NCI-H748 treated with DMSO at 0.1 percent for 48 hours (cell line): ENCODE measurements around the gene DNLZ.

Source experiments
- DNase-seq: peaks from one replicate; lab custom pipeline; 2025; lab: John Stamatoyannopoulos, UW

DNLZ gene

GRCh38 chr9:136343121-136343883 lies 20.2 kb downstream of the DNLZ start:
- DNase-seq, result no peak

DNA sequence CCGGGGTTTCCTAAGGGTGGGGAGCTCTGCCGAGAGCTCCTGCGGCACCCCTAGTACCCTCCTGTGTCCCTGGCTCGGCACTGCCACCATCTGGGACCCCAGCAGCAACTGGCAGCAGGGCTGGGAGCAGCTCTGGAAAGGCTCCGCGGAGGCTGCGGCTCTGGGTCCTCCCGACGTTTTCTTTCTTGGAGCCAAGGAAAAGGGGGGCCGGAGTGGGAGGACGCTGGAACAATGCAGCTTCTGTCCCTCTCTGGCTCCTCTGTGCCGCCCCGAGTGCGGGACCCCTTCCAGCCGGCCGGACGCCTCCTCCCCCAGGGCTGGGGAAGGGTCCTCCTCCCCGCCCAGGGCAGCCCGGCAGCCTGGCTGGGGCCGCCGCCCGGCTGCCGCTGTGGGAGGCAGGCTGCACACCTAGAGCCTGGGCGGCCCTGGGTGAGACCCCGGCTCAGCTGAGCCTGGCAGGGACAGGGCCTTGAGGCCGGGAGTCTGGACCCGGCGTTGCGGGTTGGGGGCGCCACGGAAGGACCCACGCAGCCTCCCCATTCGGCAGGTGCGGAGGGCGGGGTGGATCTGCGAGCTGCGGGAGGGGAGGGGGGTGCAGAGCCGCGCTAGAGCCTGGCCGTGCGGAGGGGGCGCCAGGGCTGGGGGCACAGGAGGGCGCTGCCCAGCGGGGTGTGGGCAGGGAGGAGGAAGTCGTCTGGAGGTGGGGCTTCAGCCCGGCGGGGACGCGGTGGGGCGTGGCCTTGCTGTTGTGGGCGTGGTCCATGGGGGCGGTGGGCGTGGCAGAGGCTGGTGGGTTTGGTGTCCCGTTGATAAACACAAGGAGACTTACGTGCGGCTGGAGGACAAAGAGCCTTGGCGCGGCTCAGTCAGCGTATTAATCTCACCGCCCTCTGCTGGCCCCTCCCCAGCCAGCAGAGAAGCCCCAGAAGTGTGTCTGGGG lies 21.1 kb downstream of the DNLZ start:
- DNase-seq, result peak; percentile 52

DNA sequence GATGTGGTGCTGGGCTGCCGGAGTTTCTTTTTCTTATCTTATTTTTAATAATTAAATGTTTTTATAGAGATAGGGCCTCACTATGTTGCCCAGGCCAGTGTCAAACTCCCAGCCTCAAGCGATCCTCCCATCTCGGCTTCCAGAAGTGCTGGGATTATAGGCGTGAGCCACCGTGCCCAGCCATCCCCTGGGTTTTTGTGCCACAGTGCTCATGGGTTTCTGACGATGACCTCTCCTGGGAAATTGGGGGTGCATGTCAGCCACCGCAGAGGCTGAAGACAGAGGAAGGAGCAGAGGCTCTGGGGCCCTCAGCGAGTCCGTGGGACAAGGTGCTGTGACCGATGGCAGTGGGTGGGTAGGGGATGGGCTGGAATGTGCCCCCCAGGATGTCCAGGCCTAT lies 21.8 kb downstream of the DNLZ start:
- no peak for DNase-seq

DNA sequence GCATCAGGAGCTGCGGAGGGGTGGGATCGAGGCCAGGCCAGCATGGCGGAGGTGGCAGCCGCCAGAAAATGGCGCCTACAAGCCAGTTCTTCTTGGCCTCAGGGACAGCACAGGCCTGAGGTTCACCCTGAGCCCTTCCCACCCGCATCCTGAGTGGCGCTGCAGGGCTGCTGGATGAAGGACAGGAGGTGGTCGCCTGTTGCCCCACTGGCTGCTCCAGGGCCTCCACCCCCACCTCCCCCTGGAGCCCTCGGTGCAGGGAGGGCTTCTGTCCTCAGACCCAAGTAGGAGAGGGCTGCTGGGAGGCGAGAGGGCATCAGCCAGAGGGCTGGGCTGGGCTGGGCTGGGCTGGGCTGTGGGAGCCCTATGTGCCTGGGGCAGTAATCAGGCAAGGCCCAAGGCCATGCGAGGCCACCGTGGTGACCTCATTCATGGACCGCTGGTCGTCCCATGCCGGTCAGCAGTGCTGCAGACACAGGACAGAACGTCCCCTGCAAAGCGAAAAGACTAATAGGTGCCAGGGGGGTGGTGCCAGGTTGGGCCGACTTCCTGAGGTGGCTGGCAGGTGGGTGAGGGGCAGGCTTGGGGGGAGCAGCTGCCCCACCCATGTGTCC lies 22.4 kb downstream of the DNLZ start:
- DNase-seq, result no peak

DNA sequence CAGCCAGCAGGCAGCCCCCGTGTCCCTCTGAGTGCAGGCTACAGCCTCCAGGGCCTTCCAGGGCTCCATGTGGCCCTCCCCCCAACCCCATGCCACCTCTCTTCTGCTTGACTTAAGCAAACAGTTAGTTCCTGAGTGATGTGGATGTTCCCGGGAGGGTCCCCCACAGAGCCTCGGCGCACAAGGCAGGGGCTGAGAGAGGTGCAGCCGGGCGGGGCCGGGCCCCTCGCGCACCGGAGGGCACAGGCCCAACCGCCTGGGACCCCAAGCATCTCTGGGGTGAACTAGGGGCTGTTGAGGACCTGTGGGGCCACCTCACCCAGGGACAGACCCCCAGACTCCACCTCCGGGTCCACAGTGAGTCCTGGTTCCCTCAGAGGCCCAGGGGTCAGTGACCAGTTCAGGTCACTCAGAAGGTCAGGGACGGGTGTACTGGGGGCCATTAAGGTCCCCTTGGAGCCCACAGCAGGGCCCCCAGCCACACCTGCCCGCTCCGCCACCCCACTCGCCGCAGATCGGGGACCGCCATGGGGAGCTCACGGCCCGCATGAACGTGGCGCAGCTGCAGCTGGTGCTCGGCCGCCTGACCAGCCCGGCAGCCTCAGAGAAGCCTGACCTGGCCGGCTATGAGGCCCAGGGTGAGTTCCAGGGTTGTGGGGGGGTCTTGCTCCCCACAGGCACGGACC lies 23.0 kb downstream of the DNLZ start:
- no peak for DNase-seq

GRCh38 chr9:136339958-136340310 lies 23.6 kb downstream of the DNLZ start:
- no peak for DNase-seq

GRCh38 chr9:136339173-136339957 lies 24.2 kb downstream of the DNLZ start:
- DNase-seq, result peak; percentile 26

DNA sequence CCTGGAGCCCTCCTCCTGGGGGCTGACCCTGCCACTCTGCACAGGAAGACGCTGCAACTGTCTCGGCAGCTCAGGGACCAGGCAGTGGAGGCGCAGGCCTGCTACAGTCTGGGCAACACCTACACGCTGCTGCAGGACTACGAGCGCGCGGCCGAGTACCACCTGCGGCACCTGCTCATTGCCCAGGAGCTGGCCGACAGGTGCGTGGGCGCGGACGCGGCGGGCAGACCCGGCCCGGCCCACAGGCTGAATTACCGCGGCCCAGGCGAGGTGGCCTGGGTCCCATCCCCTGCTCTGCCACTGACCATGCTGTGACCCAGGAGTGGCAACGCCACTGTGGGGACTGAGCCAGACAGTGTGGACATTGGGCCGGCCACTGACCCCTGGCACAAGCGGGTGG lies 25.0 kb downstream of the DNLZ start:
- DNase-seq, result no peak

DNA sequence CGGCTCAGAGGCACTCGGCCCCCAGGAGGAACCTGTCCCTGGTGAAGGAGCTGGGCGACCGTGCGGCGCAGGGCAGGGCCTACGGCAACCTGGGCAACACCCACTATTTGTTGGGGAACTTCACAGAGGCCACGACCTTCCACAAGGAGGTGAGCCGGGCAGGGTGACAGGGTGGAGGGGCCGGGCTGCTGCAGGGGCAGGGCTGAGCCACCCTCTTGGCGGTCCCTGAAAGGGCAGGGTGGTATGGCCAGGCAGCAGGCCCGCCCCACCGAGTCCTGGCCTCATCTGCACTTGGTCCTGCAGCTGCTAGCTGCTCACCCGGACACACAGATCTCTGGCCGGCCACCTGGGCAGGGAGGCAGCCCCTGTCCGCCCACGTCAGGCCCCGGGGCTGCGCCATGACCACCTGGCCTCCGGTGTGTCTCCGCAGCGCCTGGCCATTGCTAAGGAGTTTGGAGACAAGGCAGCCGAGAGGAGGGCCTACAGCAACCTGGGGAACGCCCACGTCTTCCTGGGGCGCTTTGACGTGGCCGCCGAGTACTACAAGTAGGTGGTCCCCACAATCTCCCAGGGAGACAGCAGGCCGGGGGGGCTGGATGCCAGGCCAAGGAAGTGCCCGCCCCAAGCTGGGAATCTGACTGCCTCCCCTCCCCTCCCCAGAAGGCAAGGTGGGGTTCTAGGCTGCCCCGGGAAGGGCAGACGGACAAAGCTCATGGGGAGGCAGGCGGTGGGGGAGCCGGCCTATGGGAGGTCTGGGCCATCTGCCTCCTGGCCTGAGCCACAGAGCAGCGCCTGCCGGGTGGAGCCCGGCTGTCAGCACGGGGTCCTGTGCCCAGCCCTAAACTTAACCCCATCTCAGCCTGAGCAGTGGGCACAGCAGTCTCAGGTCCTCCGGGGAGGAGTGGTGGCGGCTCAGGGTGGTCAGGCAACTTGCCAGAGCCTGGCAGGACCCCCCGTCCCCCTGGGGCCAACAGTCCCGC lies 25.8 kb downstream of the DNLZ start:
- no peak for DNase-seq

GRCh38 chr9:136336881-136337280 lies 26.7 kb downstream of the DNLZ start:
- DNase-seq, result no peak

DNA sequence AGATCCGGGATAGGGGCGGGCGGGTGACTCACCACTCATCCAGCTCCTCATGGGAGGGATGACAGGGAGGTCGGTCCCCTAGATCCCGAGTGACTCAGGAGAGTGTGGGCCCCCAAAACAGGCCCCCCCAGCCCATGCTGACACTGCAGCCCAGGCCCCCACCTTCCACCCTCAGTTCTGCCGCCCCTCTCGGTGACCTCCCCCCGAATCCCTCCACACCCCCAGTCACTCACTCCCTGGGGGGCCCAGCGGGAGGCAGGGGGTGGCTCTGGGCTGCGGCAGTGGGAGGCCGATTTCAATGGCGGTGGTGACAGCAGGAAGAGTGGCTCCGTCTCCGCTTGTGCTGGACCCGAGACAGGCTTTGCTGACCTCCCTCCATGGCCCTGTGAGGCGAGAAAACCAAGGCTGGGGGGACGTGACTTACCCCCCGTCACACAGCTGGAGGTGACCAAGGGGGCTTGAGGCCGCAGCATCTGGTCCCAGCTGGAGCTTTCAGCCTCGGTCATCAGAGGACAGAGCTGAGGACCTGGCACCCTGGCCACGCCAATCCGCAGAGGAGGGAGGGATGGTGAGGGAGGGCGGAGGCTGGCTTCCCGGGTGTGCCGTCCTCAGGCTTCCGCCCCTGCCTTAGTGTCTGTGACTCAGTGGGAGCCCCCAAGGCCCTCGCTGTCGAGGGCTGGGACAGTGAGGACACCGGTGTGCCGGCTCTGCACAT lies 27.2 kb downstream of the DNLZ start:
- DNase-seq, result no peak

GRCh38 chr9:136335296-136336155 lies 28.0 kb downstream of the DNLZ start:
- DNase-seq, result no peak

DNA sequence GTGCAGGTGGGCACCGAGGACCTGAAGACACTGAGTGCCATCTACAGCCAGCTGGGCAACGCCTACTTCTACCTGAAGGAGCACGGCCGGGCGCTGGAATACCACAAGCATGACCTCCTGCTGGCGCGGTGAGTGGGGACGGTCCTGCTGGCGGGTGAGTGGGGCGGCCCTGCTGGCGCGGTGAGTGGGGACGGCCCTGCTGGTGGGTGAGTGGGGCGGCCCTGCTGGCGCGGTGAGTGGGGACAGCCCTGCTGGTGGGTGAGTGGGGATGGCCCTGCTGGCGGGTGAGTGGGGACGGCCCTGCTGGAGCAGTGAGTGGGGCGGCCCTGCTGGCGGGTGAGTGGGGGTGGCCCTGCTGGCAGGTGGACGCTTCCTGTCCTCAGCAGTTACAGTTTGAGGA lies 29.0 kb downstream of the DNLZ start:
- DNase-seq, result no peak

GRCh38 chr9:136333486-136333885 lies 30.1 kb downstream of the DNLZ start:
- no peak for DNase-seq

DNA sequence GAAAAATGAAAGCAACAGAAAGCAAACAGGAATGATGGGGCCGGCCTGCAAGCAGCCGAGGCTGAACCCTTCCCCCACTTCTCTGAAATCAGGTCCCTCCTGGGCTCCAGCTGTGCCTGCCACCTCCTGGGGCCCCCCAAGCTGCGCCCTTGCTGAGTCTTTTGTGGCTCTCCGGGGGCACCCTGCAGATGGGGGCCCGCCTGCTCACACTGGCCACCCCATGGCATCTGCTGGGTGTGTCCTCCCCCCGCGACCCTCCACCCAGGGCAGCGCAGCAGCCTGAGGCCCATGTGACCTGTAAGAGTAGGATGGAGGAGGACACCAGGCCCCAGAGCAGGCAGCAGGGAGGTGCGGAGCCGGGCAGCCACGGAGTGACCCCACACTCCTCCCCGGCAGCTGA lies 30.5 kb downstream of the DNLZ start:
- no peak for DNase-seq

GRCh38 chr9:136332482-136332983 lies 31.0 kb downstream of the DNLZ start:
- no peak for DNase-seq

DNA sequence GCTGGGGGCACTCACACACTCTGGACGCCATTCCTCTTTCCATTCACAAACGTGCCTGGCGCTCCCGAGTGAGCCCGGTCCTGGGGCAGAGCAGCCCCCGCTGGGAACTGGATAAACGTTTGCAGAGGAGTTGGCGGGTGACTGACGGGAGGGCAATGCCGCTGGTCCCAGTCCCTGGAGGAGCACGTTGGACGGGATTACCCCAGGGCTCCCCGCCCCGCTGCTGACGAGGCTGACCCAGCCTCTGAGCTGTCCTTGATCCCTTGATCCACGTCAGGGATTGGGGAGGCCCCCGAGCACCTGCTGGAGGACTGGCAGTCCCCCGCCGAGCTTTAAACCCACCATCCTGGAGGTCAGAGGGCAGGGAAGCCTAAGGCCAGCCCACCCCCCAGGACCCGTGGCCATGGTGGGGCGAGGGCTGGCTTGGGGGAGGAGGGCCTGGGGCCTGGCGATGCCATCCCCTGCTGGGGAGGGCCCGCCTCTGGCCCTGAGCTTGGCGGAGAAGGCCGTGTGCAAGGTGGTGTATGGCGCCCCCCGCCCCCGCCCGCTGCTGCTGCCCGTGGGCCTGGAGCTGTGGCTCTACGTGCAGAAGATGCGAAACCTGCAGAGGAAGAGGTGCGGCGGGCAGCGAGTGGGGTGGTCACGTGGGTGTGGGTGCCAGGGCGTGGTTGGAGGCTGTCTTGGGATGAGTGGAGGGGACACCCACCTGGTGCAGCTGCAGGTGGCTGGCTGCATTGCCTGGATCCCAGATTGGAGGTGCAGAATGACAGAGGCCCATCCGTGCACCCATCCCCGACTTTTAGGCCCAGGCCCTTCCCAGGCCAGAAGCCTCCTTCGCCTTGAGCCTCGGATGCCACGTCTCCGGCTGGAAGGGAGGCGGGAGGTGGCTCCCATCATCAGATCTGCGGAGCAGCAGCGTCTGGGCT lies 31.7 kb downstream of the DNLZ start:
- no peak for DNase-seq
